ENCODE data around the gene MAP7D1. TPM values are rescaled to one million over a fixed set of nuclear protein-coding genes. Genes with fewer than 3 reads are reported as not detected.
"Not testable (repeated sequence)": the region's sequence is repeated elsewhere in the genome, so short reads cannot be mapped to it uniquely, and the experiment has no call there.

Gene MAP7D1
- total RNA-seq, 2 donors from 2014 or later, result 119 to 120 TPM

DNA sequence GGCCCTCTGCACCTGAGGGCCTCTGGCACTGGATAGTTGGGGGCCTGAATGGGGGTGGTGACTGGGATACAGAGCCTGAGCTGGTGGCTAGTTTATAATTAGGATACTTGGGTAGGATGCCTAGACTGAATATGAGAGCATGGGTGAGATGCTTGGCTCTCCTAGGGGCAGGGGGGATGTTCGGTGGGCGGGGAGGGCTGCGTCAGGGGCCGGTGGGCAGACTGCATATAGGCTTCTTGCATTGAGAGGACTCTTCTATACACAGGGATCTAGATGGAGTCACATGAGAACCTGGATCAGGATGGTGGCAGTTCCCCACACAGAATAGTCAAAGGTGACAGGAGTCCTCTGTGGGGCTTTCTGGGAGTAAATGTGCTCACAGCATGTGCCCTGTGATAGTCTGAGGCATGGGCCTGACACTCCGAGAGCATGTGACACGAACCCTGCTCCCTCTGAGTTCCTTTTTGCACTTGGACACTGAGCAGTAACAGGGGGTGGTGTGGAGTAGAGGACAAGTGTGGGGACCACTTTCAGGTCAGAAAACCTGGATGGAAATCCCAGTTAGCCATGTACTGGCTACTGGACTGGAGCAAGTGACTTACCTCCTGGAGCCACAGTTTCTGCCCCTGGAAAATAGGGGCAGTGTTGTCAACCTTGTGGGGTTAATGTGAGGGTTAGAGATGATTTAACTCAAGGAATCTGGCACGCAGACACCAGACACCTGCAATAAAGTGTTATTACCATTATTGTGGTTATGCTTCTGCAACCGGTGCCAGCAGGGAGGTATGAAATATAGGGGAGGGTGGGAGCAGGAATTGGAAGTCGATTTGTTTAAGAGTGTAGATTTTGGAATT, 2.2 kb downstream of the MAP7D1 start:
- H3K4me1 ChIP-seq (ENCODE audit: control insufficient read depth, insufficient read depth, low read length), result peaks cover 32% of the 10 kb centered on the region
- H3K27ac ChIP-seq (ENCODE audit: low read depth, low read length), result no peak overlapping the region
- H3K27ac Mint-ChIP-seq, result no peak overlapping the region

DNA sequence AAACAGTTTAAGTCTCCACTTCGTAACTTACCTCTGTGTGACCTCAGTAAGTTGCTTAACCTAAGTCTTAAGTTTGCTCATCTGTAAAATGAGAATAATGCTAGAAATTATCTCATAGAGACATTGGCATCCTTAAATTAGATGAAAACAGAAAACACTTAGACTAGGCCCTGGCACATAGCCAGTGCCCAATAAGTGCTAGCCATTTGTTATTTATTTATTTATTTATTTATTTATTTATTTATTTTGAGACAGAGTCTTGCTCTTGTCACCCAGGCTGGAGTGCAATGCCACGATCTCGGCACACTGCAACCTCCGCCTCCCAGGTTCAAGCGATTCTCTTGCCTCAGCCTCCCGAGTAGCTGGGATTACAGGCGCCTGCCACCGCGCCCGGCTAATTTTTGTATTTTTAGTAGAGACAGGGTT, 2.9 kb downstream of the MAP7D1 start:
- H3K27ac ChIP-seq (ENCODE audit: low read depth, low read length), result not testable (repeated sequence)
- WGBS, 2 experiments (ENCODE audit: insufficient coverage in 1 of 2, insufficient read length in 1 of 2), result 95 to 100% methylated on average over 2 to 10 of the region's 10 CpGs
- H3K4me1 Mint-ChIP-seq, result peaks cover 63% of the 10 kb centered on the region

More for the DNA sequence above, 2.2 kb downstream of the MAP7D1 start:
- Histone ChIP-seq H3K9ac (ENCODE audit: extremely low read depth, low read length, poor library complexity, severe bottlenecking) (peak overlapping the region; percentile 41), H3K9me3 (ENCODE audit: control insufficient read depth, low read length) (no peaks in the 10 kb centered on the region), H3K27me3 (ENCODE audit: control insufficient read depth, insufficient read depth, low read length, poor library complexity, severe bottlenecking) (no peaks in the 10 kb centered on the region), H3K4me3 (ENCODE audit: low read length) (peak overlapping the region; percentile 93), H3K36me3 (ENCODE audit: control insufficient read depth, insufficient read depth, low read length) (peaks cover 27% of the 10 kb centered on the region)
- Mint-ChIP-seq H3K27me3 (ENCODE audit: insufficient read depth) (peaks cover 16% of the 10 kb centered on the region), H3K4me1 (peaks cover 63% of the 10 kb centered on the region), H3K4me3 (peak overlapping the region; percentile 84), H3K9me3 (no peaks in the 10 kb centered on the region), H3K36me3 (ENCODE audit: low read depth) (peaks cover 15% of the 10 kb centered on the region)
- no peak for TF ChIP-seq CTCF (conservative IDR thresholded peaks at IDR 0.05)
- WGBS, 2 experiments (ENCODE audit: insufficient coverage in 1 of 2, insufficient read length in 1 of 2), result 89 to 92% methylated on average over 8 to 9 of the region's 9 CpGs
- DNase-seq, result no peak

GRCh38 chr1:36159614-36160387, 3.8 kb downstream of the MAP7D1 start:
- WGBS, 2 experiments (ENCODE audit: insufficient coverage in 1 of 2, insufficient read length in 1 of 2), result 94 to 97% methylated on average over 10 of the region's 10 CpGs
- Mint-ChIP-seq H3K4me3 (no peak overlapping the region), H3K27me3 (ENCODE audit: insufficient read depth) (peaks cover under 1% of the 10 kb centered on the region), H3K27ac (peak overlapping the region; percentile 87), H3K4me1 (peaks cover 60% of the 10 kb centered on the region), H3K9me3 (no peaks in the 10 kb centered on the region), H3K36me3 (ENCODE audit: low read depth) (peaks cover 26% of the 10 kb centered on the region)
- Histone ChIP-seq H3K36me3 (ENCODE audit: control insufficient read depth, insufficient read depth, low read length) (peaks cover 42% of the 10 kb centered on the region), H3K9ac (ENCODE audit: extremely low read depth, low read length, poor library complexity, severe bottlenecking) (no peak overlapping the region), H3K27ac (ENCODE audit: low read depth, low read length) (no peak overlapping the region), H3K27me3 (ENCODE audit: control insufficient read depth, insufficient read depth, low read length, poor library complexity, severe bottlenecking) (no peaks in the 10 kb centered on the region), H3K9me3 (ENCODE audit: control insufficient read depth, low read length) (no peaks in the 10 kb centered on the region), H3K4me1 (ENCODE audit: control insufficient read depth, insufficient read depth, low read length) (peaks cover 32% of the 10 kb centered on the region), H3K4me3 (ENCODE audit: low read length) (no peak overlapping the region)
- no peak for DNase-seq
- no peak for TF ChIP-seq CTCF (conservative IDR thresholded peaks at IDR 0.05)

More for the DNA sequence above, 2.9 kb downstream of the MAP7D1 start:
- not testable (repeated sequence) for H3K27ac Mint-ChIP-seq; H3K9me3 Mint-ChIP-seq; H3K27me3 Mint-ChIP-seq (ENCODE audit: insufficient read depth); H3K4me3 Mint-ChIP-seq; DNase-seq; H3K9ac ChIP-seq (ENCODE audit: extremely low read depth, low read length, poor library complexity, severe bottlenecking); H3K9me3 ChIP-seq (ENCODE audit: control insufficient read depth, low read length); H3K27me3 ChIP-seq (ENCODE audit: control insufficient read depth, insufficient read depth, low read length, poor library complexity, severe bottlenecking)
- H3K36me3 ChIP-seq (ENCODE audit: control insufficient read depth, insufficient read depth, low read length), result peaks cover 32% of the 10 kb centered on the region
- H3K36me3 Mint-ChIP-seq (ENCODE audit: low read depth), result peaks cover 18% of the 10 kb centered on the region
- H3K4me3 ChIP-seq (ENCODE audit: low read length), result peak overlapping the region; percentile 93
- H3K4me1 ChIP-seq (ENCODE audit: control insufficient read depth, insufficient read depth, low read length), result peaks cover 32% of the 10 kb centered on the region

All from endodermal cell (in vitro differentiated cells).